HepG2 (cell line): ENCODE data around the gene TRMT112. TPM values are rescaled to one million over a fixed set of nuclear protein-coding genes. Genes with fewer than 3 reads are reported as not detected.

Source experiments
- ATAD3A ChIP-seq: sonication (generic); formaldehyde crosslinking; IDR thresholded peaks from 2 replicates; pipeline ENCODE4 v1.4.0; 2020; ENCODE audit warnings: missing genetic modification reagents
- BRCA1 ChIP-seq: sonication (generic); formaldehyde crosslinking; IDR thresholded peaks from 2 replicates; pipeline ENCODE4 v1.4.0; 2020; ENCODE audit warnings: missing genetic modification reagents
- CCDC6 ChIP-seq: sonication (generic); formaldehyde crosslinking; IDR thresholded peaks from 2 replicates; pipeline ENCODE4 v1.8.1; 2022; ENCODE audit warnings: mild to moderate bottlenecking, missing genetic modification reagents, moderate library complexity
- EHMT2 ChIP-seq: fragments of 200-600 bp; sonication (generic); IDR thresholded peaks from 2 replicates; pipeline ENCODE4 v1.7.0; 2017; ENCODE audit warnings: antibody characterized with exemption, low read depth, low read length, borderline replicate concordance
- KLF11 ChIP-seq: IDR thresholded peaks from 2 replicates; pipeline ENCODE4 v1.6.1; 2016; ENCODE audit warnings: missing compliant biosample characterization
- MEF2D ChIP-seq: sonication (generic); formaldehyde crosslinking; IDR thresholded peaks from 2 replicates; pipeline ENCODE4 v1.5.1; 2020; ENCODE audit warnings: mild to moderate bottlenecking, missing genetic modification reagents
- RNF2 ChIP-seq: fragments of 450-650 bp; conservative IDR thresholded peaks from 2 replicates; pipeline ENCODE4 v1.6.1; 2016; ENCODE audit warnings: low read depth
- SMAD1 ChIP-seq: sonication (generic); formaldehyde crosslinking; IDR thresholded peaks from 2 replicates; pipeline ENCODE4 v1.4.0; 2020; ENCODE audit warnings: missing genetic modification reagents, low read depth, mild to moderate bottlenecking, borderline replicate concordance
- SOX13 ChIP-seq, 3 experiments: fragments of 450-650 bp in 1 of 3; sonication (generic) in 1 of 3; formaldehyde crosslinking in 1 of 3; IDR thresholded peaks in 2 of 3; conservative IDR thresholded peaks in 1 of 3; 2 replicates each; pipeline versions ENCODE4 v1.5.0 to v1.6.1; 2016 to 2020; ENCODE audit warnings: antibody characterized with exemption in 1 of 3, mild to moderate bottlenecking in 1 of 3, missing compliant biosample characterization in 1 of 3, missing genetic modification reagents in 1 of 3, moderate library complexity in 1 of 3
- SRF ChIP-seq: IDR thresholded peaks from 2 replicates; pipeline ENCODE4 v1.6.1; 2011; ENCODE audit warnings: mild to moderate bottlenecking, low read depth, low read length, moderate library complexity
- TAF15 ChIP-seq: fragments of 200-400 bp; formaldehyde crosslinking; IDR thresholded peaks from one replicate; pipeline ENCODE4 v1.6.1; 2018; ENCODE audit warnings: mild to moderate bottlenecking, low read depth, low read length; ENCODE audit not compliant: poor library complexity, severe bottlenecking
- TARDBP ChIP-seq: sonication (generic); formaldehyde crosslinking; IDR thresholded peaks from 2 replicates; pipeline ENCODE4 v1.8.0; 2022; ENCODE audit warnings: mild to moderate bottlenecking, missing genetic modification reagents
- TMF1 ChIP-seq: sonication (generic); formaldehyde crosslinking; IDR thresholded peaks from 2 replicates; pipeline ENCODE4 v1.8.1; 2022; ENCODE audit warnings: low read depth, missing genetic modification reagents
- ZFP90 ChIP-seq: sonication (generic); formaldehyde crosslinking; IDR thresholded peaks from 2 replicates; pipeline ENCODE4 v1.8.0; 2022; ENCODE audit warnings: missing genetic modification reagents, mild to moderate bottlenecking, inconsistent platforms, borderline replicate concordance
- ZMYM2 ChIP-seq: sonication (generic); formaldehyde crosslinking; IDR thresholded peaks from 2 replicates; pipeline ENCODE4 v1.8.0; 2022; ENCODE audit warnings: mild to moderate bottlenecking, missing genetic modification reagents
- ZMYM4 ChIP-seq: sonication (generic); formaldehyde crosslinking; IDR thresholded peaks from 2 replicates; pipeline ENCODE4 v1.8.1; 2023; ENCODE audit warnings: mild to moderate bottlenecking, missing genetic modification reagents
- ZNF616 ChIP-seq: sonication (generic); formaldehyde crosslinking; IDR thresholded peaks from 2 replicates; pipeline ENCODE4 v1.5.0; 2020; ENCODE audit warnings: low read depth, mild to moderate bottlenecking, missing genetic modification reagents
- ZNF766 ChIP-seq: sonication (generic); formaldehyde crosslinking; IDR thresholded peaks from 2 replicates; pipeline ENCODE4 v1.5.0; 2020; ENCODE audit warnings: missing genetic modification reagents, borderline replicate concordance
- polyA plus RNA-seq, 8 experiments: library from polyadenylated mRNA; depleted of rRNA in 3 of 8; stranded (reverse) in 7 of 8; unstranded in 1 of 8; fragments of >200 nt; fragmentation: Illumina TruSeq in 4 of 8; extraction: Trizol in 4 of 8; gene quantifications; 2 replicates each; pipeline versions ENCODE4 v1.2.1 to v1.2.3, GENCODE V29; 2011 to 2016; ENCODE audit warnings: low read depth in 4 of 8, missing spikeins in 1 of 8, mixed read lengths in 1 of 8; ENCODE audit not compliant: insufficient read depth in 1 of 8
- total RNA-seq, 5 experiments: library from RNA; depleted of rRNA; stranded (reverse); fragments of >200 nt; fragmentation: Illumina TruSeq; extraction: Trizol; gene quantifications; 2 replicates each; pipeline ENCODE4 v1.2.3, GENCODE V29; 2016; ENCODE audit warnings: low read depth in 1 of 5
- TF ChIP-seq, protein P1 (sequence below): sonication (generic); formaldehyde crosslinking; IDR thresholded peaks from 2 replicates; pipeline ENCODE4 v1.4.0; 2020; ENCODE audit warnings: missing genetic modification reagents, borderline replicate concordance
- TF ChIP-seq, protein P2 (sequence below), 2 experiments: sonication (generic) in 1 of 2; formaldehyde crosslinking in 1 of 2; IDR thresholded peaks; 2 replicates each; pipeline versions ENCODE4 v1.4.0 to v1.6.1; 2016 to 2020; ENCODE audit warnings: borderline replicate concordance in 1 of 2, low read depth in 1 of 2, mild to moderate bottlenecking in 1 of 2, missing genetic modification reagents in 1 of 2
- TF ChIP-seq, protein P3 (sequence below): sonication (generic); formaldehyde crosslinking; IDR thresholded peaks from 2 replicates; pipeline ENCODE4 v1.4.0; 2020; ENCODE audit warnings: mild to moderate bottlenecking, missing genetic modification reagents

Gene TRMT112
- total and polyA plus RNA-seq, 2 of the 13 experiments (the other 11 are each of a cell fraction or from before 2014, with no cell fraction given): 186 to 409 TPM

DNA sequence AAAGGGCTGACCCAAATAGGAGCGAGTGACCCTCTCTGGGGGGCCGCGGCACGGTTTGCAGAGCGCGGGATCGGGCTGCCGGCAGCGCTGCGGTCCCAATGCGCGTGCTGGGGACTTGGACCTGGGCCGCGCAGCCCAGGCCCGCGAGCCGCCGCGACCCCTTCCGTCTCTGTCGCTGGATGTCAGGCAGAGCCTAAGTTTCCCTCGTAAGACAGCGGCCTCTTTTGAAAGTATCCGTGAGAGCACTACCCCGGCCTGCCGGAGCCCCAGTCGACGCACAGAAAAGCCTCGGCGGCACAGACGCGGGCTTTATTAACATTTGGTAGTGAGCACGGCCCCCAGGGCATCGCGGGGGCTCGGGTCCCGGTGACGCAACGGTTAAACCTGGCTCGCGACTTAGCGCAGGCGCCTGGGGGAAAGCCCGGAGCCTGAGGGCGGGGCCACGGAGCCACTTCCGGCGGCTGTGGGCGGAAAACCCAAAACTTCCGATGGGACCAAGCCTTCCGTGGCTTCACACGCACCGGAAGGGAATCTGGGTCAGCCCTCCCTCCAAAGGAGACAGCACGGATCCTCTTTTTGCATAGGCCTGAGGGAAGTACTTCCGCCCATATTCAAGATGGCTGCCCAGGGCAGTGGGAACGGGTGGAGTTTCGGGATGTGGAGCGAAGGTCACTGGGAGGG, 47.7 kb downstream of the TRMT112 start (continued):
- TF ChIP-seq CCDC6 (CRISPR knock-in tag) (0 out of 2 replicates have a peak, but pooled peaks have one; percentile 7), TMF1 (CRISPR knock-in tag) (no peak; the same call in 1 of the 2 replicates), RNF2 (no peak), ZMYM4 (CRISPR knock-in tag) (peak; percentile 29; the same call in 1 of the 2 replicates), SMAD1 (CRISPR knock-in tag) (no peak), ATAD3A (no peak), ZMYM2 (CRISPR knock-in tag) (no peak), TARDBP (CRISPR knock-in tag) (peak; percentile 98), ZNF766 (CRISPR knock-in tag) (peak; percentile 29; the same call in 1 of the 2 replicates), SOX13 (IDR thresholded peaks at IDR 0.05) (no peak), SOX13 (CRISPR knock-in tag; conservative IDR thresholded peaks at IDR 0.05 in 1 of 2, IDR thresholded peaks at IDR 0.05 in 1 of 2) (peak in 1 of 2 experiments; percentile 33; a peak in 2 of 4 replicates), KLF11 (peak; percentile 62; the same call in 1 of the 2 replicates), TAF15 (peak; percentile 45), SRF (peak; percentile 59; the same call in 1 of the 2 replicates), MEF2D (CRISPR knock-in tag) (peak; percentile 79), BRCA1 (CRISPR knock-in tag) (0 out of 2 replicates have a peak, but pooled peaks have one; percentile 28), ZFP90 (CRISPR knock-in tag) (no peak), EHMT2 (no peak), ZNF616 (no peak)
- TF ChIP-seq, protein P1, sequence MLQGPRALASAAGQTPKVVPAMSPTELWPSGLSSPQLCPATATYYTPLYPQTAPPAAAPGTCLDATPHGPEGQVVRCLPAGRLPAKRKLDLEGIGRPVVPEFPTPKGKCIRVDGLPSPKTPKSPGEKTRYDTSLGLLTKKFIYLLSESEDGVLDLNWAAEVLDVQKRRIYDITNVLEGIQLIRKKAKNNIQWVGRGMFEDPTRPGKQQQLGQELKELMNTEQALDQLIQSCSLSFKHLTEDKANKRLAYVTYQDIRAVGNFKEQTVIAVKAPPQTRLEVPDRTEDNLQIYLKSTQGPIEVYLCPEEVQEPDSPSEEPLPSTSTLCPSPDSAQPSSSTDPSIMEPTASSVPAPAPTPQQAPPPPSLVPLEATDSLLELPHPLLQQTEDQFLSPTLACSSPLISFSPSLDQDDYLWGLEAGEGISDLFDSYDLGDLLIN: no peak
- TF ChIP-seq, protein P2, sequence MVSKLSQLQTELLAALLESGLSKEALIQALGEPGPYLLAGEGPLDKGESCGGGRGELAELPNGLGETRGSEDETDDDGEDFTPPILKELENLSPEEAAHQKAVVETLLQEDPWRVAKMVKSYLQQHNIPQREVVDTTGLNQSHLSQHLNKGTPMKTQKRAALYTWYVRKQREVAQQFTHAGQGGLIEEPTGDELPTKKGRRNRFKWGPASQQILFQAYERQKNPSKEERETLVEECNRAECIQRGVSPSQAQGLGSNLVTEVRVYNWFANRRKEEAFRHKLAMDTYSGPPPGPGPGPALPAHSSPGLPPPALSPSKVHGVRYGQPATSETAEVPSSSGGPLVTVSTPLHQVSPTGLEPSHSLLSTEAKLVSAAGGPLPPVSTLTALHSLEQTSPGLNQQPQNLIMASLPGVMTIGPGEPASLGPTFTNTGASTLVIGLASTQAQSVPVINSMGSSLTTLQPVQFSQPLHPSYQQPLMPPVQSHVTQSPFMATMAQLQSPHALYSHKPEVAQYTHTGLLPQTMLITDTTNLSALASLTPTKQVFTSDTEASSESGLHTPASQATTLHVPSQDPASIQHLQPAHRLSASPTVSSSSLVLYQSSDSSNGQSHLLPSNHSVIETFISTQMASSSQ (IDR thresholded peaks at IDR 0.05; ENCODE audit: low read depth): peak; percentile 38; the same call in 1 of the 2 replicates
- TF ChIP-seq, protein P2 (CRISPR knock-in tag; IDR thresholded peaks at IDR 0.05; ENCODE audit: borderline replicate concordance): no peak; the same call in 1 of the 2 replicates
- TF ChIP-seq, protein P3, sequence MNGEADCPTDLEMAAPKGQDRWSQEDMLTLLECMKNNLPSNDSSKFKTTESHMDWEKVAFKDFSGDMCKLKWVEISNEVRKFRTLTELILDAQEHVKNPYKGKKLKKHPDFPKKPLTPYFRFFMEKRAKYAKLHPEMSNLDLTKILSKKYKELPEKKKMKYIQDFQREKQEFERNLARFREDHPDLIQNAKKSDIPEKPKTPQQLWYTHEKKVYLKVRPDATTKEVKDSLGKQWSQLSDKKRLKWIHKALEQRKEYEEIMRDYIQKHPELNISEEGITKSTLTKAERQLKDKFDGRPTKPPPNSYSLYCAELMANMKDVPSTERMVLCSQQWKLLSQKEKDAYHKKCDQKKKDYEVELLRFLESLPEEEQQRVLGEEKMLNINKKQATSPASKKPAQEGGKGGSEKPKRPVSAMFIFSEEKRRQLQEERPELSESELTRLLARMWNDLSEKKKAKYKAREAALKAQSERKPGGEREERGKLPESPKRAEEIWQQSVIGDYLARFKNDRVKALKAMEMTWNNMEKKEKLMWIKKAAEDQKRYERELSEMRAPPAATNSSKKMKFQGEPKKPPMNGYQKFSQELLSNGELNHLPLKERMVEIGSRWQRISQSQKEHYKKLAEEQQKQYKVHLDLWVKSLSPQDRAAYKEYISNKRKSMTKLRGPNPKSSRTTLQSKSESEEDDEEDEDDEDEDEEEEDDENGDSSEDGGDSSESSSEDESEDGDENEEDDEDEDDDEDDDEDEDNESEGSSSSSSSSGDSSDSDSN (CRISPR knock-in tag): peak; percentile 69
